HG02981 (cell line): ENCODE measurements around the gene DTX2.
"Not testable (repeated sequence)": the region's sequence is repeated elsewhere in the genome, so short reads cannot be mapped to it uniquely, and the experiment has no call there.

ENCODE experiments used
- ATAC-seq: cut with Tn5 transposase; IDR thresholded peaks from one replicate; pipeline ENCODE4 v1.9.1; 2021; ENCODE audit warnings: mild to moderate bottlenecking, moderate library complexity; ENCODE audit not compliant: unreplicated experiment

Gene DTX2

DNA sequence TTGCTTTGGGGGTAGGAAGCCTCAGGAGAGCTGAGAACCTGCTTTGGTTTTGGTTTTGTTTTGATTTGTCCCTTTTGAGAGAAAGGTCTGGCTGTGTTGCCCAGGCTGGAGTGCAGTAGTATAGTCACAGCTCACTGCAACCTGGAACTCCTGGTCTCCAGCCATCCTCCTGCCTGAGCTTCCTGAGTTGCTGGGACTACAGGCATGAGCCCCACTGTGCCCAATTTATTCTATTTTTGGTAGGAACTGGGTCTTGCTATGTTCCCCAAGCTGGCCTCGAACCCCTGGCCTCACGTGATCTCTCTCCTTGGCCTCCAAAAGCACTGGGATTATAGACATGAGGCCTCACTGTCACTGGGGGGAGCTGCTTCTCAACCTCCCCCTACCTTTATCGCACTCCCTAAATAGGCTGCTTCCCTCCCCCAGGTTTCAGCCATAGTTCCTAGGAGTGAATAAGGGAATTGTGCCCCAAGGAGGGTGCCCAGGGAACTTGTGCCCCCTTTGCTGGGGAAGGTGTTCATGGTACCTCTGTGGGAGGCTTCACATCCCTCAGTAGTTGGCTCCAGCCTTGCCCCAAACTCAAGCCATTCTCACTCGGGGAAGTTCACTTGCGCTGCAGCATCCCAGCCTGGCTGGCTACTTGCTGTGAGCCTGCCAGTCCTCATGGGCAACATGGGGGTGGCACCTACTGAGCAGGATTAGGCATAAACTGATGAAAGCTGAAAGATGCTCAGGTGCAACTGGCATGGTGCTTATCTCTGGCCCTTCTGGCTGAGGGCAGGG is 18.7 kb upstream of the DTX2 start:
- ATAC-seq: not testable (repeated sequence)

DNA sequence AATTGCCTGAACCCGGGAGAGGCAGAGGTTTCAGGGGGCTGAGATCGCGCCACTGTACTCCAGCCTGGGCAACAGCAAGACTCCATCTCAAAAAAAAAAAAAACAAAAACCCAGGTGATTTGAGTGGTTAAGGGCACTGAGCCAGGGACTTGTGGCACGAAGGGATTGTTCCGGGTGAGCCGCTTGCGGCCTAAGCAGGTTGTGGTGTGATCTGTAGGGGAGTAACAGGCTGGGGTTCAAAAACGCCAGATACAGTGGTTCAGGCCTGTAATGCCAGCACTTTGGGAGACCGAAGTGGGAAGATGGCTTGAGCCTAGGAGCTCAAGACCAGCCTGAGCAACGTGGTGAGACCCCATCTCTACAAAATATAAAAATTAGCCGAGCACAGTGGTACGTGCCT is 17.7 kb upstream of the DTX2 start:
- peak; percentile 40 for ATAC-seq

DNA sequence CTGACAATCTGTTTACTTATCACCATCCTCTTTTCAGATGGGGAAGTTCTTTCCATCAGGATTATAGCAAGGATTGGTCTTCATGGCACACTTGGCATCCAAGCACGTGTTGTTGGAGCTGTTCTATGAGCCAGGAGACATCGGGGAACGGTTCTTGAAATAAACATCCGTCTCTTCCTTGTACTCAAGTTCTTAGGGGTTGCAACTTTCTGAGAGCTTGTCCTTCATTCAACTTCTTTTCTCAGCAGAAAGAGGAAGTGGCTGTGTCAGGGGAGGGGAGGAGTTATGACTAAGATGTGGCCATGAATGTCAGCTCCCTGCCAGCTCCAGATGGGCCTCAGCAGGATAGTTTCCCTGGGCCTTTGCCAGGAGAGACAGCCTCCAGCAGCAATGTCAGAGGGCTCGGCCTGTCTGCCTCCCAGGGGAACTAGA is 15.9 kb upstream of the DTX2 start:
- peak; percentile 67 for ATAC-seq

DNA sequence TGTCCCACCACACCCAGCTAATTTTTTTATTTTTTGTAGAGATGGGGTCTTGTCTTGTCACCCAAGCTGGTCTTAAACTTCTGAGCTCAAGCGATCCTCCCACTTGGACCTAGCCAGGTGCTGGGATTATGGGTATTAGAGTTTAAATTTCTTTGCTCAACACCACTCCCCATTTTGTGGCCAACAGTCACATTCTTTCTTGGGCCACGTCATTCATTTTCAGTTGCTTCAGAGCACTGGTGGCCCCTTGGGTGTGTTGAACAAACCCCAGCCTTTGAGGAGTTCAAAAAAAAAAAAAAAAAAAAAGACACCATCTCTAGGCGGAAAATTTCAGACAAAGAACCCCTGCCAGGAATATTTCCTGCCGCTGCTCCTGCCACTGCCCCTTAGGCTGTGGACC is 4.5 kb upstream of the DTX2 start:
- not testable (repeated sequence) for ATAC-seq

DNA sequence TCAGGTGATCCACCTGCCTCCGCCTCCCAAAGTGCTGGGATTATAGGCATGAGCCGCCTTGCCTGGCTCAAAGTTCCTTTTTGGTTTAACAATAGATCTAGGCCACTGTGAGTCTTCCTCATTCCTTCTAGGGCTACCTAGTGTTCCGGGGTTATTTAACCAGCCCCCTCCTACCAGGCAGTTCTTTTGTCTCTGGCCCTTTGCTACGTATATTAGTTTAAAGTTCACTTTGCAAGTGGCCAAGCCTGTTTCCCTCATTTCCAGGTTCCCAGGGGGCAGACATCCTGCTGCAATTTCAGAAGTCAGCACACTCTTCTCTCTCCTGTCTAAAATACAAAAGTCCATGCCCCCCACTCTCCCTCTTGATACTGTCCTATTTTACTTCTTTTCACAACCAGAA is 3.0 kb upstream of the DTX2 start:
- ATAC-seq: not testable (repeated sequence)

DNA sequence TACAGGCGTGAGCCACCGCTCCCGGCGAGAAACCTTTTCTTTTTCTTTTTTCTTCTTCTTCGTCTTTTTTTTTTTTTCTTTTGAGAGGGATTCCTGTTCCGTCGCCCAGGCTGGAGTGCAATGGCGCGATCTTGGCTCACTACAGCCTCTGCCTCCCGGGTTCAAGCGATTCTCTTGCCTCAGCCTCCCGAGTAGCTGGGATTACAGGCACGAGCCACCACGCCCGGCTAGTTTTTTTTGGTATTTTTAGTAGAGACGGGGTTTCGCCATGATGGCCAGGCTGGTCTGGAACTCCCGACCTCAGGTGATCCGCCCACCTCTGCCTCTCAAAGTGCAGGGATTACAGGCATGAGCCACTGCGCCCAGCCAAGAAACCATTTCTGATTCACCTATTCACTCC is 742 bp upstream of the DTX2 start:
- not testable (repeated sequence) for ATAC-seq

DNA sequence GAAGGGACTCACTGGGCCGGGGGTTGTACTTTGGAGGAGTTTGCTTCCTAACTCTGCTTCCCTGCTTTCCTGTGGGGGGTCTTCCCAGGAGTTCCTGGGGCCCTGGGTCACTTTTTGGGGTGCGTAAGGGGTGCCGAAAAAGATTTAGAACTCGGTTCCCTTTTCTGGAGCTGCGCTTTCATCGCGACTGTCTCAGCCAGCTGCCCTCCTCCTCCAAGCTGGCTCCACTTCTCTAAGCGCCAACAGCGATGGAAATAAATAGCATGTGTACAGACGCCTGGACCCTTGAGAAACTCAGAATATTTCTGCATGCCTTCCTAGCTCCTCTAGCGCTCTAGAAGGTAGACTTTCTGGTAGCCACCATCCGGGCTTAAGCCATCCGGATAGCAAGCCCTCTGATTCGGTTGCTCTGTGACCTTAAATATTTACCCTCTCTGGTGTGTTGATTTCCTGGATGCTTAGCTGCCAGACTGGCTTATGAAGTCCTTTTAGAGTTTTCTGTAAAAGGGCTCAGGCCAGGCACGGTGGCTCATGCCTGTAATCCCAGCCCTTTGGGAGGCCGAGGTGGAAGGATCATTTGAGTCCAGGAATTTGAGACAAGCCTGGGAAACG is 868 bp downstream of the DTX2 start:
- not testable (repeated sequence) for ATAC-seq

DNA sequence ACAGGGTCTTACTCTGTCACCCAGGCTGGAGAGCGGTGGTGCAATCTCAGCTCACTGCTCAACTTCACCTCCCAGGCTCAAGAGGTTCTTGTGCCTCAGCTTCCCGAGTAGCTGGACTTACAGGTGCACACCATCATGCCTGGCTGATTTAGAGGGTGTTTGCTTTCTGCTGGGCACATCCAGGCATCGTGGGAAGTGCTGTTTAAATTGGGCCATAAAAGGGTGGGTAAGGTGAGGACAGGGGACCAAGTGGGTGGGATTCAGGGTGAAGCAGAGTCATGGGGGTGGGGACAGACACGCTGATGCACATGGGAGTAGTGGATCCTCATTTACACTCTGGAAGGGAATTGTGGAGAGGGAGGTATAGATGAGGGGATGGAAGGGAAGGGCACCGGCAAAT is 3.5 kb downstream of the DTX2 start:
- ATAC-seq: not testable (repeated sequence)

DNA sequence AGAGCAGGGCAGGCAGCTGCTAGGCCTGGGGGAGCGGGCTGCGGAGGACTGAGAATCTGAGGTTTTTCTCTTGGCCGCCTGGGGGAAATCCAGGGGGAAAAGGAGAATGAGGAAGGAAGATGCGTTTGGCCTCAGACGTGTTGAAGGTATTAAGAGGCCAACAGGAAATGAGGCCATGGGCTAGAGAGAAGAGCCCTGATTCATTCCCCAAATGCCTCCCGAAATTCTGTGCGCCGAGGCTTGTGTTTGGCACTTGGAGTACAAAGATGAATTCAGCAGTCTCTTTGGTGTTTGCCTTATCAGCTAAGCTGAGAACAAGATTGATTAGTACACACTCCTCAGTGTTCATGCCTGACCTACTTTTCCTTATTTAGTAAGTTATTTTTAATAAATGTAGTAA is 4.4 kb downstream of the DTX2 start:
- not testable (repeated sequence) for ATAC-seq

DNA sequence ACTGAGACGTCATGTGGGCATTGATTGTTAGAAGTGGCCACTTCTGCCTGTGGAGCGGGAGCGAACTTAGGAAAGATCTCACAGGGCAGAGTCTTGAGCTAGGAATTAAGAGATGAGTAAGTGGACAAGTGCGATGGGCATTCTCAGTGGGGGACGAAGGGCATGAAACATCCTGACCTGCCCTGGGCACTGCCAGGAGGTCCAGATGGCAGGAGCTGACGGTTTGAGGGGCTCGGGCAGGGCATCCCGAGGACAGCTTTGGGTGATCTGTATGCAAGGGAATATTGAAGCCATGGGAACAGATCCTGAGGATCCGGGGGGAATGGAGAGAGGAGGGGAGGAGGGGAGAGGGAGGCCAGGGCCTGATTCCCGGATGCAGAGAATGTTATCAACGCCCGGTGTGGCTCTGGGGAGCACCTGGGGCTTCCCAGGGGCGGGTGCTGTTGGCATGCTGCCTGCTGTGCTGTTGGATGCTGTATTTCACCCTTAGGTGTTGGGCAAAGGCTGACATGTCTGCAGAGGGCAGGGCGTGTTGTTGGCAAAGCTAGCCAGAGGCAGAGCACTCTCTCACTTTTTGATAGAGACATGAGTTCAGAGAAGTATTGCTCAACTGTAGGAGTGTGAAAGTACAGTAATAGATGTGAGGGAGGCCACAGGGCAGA is 6.4 kb downstream of the DTX2 start:
- ATAC-seq: not testable (repeated sequence)

DNA sequence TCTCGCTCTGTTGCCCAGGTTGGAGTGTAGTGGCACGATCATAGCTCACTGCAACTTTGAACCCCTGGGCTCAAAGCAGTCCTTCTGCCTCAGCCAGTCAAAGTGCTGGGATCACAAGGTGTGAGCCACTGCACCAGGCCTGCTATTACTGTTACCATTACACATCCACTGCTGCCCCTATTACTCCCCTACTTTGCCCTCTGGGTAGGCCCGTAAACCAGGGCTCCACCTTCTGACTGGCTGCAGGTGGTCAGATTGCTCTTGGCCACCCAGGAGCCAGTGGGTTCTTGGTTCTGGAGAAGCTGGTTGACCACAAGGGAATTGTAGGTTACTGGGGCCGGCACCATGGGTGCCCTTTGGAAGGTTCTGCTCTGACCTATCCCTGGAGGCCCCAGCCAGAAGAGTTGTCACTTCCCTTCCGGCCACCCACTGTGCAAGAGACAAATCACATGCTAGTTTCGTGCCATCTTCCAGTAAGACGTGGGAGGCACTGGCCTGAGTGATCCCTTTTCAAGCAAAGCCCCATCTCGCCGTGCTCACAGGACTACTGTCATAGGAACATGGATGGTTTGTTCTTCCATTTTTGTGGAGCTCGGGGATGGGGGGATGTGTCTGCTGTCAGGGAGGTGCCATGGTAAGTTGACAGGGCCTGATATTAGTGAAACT is 10.2 kb downstream of the DTX2 start:
- ATAC-seq: not testable (repeated sequence)

DNA sequence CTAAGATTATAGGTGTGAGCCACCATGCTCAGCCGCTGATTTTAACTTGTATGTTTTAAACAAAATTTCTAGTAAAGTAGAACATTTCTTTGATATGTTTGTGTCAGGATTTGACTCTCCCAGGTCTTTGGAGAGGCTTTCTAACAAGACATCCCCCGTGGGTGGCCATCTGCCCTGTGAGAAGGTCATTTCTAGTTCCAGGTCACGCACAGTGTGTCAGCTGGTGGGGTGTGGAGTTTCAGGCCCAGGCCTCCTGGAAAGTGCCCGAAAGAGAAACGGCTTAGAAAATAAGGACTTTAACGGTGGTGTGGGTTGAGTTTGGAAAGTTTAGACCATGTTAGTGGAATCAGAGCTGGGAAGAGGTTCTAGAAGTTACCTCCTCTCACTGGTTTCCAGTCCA is 11.6 kb downstream of the DTX2 start:
- not testable (repeated sequence) for ATAC-seq

DNA sequence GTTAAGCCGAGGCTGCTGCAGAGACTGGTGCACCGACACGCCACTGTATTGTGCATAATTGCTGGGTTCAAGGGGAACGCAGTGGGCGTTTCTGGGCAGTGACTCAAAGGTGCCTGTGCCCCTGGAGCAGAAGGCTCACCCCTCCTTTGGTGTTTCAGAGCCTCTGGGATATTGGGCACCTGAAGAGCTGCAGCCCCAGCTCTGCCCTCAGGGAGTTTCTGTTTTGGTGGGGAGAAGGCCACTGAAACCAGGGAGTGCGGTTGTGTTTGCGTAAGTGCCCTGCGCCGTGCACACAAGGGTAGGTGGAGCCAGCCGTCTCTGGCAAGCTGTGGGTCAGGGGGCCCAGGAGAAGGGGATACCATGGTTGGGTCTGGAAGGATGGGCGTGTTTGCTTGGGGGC is 14.8 kb downstream of the DTX2 start:
- ATAC-seq: not testable (repeated sequence)

DNA sequence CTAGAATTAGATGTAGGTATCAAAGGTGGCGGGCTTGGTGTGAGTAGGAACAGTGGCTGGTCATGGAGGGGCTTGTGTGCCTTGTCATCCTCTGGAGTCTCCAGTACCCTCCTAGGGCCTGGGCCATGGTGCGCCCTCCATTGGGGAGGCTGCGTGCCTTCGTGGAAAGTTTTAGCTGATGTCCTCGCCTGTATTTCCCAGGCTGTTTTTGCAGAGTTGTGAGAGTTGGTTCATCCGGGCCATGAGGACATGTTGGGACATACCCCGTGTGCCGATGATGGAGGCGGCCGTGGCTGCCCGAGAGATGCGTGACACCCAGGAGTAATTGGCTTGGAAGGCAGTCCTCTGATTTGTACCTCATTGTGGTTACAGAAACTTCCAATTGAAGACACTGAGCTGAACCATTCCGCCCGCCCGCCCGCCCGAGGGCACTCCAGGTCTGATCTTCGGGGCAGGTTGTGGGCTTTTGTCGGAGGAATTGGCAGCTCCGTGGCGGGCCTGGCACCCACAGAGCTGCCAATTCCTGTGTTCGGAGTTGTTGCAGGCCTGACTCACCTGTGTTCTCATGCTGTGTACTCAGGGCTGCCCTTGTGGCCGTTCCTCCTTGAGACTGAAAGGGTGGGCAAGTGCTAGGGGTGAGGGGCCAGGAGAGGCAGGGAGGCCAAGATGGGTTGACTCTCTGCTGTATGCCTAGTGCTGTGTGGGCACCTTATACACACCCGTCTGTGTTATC is 15.4 kb downstream of the DTX2 start:
- not testable (repeated sequence) for ATAC-seq

DNA sequence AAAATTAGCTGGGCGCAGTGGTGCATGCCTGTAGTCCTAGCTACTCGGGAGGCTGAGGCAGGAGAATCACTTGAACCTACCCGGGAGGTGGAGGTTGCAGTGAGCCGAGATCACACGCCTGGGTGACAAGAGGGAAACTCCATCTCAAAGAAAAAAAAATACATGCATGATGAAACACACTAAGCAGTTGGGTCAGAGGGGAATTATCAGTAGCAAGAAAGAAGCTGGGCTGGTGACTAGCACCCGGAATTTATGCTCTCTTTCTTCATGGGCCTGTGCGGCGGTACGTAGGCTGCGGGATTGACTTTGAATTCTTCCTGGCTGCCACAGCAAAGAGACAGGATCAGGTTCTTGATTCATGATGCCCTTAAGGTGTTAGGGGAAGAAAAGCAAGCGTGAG is 18.1 kb downstream of the DTX2 start:
- not testable (repeated sequence) for ATAC-seq

DNA sequence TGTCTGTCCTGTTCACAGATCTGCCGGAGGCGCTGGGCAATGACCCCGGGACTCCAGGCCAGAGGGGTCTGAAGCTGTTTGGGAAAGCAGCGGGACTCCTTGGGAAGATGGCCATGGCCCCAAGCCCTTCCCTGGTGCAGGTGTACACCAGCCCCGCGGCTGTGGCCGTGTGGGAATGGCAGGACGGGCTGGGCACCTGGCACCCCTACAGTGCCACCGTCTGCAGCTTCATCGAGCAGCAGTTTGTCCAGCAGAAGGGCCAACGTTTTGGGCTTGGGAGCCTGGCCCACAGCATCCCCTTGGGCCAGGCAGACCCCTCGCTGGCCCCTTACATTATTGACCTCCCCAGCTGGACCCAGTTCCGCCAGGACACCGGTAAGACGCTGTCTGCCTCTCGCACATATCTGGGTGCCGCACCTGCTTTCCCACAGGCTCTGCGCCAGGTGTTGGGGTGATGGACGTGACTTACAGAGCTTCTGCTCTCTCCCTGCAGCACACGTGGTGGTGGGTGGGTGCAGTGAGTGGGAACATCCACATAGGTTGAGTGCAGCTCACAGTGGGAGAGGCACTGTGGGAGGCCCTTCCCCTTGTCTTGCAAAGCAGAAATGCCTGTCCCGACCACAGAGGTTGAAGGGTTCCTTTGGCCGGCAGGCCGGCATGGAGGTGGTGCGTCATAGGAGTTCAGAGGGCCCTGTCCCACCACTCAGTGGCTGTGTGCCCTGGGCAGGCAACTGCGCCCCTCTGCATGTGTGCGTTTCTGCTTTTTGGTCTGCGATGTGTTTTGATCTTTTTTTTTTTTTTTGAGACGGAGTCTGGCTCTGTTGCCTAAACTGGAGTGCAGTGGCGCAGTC is 19.1 kb downstream of the DTX2 start:
- not testable (repeated sequence) for ATAC-seq

DNA sequence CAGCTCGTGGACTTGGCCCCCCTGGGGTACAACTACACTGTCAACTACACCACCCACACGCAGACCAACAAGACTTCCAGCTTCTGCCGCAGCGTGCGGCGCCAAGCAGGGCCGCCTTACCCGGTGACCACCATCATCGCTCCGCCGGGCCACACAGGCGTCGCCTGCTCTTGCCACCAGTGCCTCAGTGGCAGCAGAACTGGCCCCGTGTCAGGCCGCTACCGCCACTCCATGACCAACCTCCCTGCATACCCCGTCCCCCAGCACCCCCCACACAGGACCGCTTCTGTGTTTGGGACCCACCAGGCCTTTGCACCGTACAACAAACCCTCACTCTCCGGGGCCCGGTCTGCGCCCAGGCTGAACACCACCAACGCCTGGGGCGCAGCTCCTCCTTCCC is 21.2 kb downstream of the DTX2 start:
- ATAC-seq: not testable (repeated sequence)

DNA sequence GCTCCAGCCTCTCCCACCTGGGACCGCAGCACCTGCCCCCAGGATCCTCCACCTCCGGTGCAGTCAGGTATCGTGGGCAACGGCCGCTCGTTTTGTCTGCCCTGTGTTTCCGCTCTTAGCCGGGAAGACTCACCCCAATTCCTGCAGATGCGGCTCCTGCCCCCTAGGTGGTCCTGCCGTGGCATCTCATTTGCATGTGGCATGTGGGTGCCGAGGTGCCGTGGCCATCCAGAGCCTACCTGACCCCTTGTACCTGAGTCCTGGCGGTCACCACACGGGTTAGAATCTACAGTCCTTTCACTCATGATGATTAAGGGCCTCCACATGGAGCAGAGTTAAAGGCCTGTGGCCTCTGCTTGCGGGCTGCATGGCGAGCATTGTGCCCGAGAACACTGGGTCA is 21.6 kb downstream of the DTX2 start:
- ATAC-seq: not testable (repeated sequence)

DNA sequence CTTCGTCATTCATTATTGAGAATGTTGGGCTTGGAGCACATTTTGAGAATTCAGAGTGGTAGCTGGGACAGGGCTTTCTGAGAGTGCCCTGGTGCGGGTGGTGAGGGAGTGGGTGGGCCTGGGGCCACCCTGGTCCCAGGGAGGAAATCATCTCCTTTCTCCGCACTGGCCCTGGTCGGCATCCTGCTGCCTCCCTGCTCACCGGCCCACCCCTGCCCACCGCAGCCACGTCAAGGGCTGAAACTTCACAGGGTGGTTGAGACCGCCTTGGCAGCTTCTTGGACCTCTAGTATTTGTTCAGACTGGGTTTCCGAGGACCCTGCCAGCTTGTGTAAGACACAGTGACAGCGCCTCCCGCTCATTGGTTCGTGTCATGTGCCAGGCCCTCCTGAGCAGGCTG is 22.9 kb downstream of the DTX2 start:
- ATAC-seq: not testable (repeated sequence)
